ENCODE results near the gene MAP3K14. TPM values are rescaled to one million over a fixed set of nuclear protein-coding genes. Genes with fewer than 3 reads are reported as not detected.

MAP3K14 gene
- total RNA-seq, 2 experiments from 2014 or later, result 31.6 to 31.9 TPM

DNA sequence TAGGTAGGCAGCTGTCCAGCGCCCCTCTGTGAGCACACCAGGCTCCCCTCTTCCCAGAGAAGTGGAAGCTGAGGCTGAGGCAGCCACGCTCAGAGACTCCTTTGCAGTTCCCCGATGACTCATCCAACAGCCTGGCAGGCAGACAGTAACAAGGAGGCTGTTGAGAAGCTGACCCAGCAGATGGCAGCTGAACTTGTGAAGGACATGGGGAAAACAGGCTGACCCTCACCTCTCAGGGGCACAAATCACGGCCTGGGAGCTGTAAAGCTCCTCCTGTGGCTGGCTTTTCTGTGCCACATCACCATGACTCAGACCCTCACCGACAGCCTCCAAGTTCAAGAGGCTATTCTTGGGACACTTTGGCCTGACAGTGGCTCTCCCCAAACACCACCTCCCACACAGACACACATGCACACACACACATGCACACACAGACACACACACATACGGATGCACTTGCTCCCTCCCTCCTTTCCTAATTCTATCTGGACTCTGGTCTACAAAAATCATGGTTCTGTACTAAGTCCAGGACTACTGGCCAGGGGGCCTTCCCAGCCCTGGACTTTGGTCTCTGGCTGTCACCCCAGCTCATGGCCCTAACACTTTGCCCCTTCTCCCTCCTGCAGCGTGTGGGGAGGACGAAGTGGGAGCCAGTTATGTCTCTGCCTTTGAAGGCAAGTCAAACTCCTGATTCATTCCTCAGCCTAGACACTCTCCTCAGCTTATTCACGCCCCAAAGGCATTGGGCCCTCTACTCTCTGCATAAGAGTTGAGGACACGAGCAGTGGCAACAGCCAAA is 23.2 kb downstream of the MAP3K14 start:
- ATAC-seq (peak; percentile 69), DNase-seq (peak; percentile 47)
- no peaks in the 10 kb centered on the region for H3K27me3 Mint-ChIP-seq
- H3K36me3 Mint-ChIP-seq (ENCODE audit: low read depth), result peaks cover 61% of the 10 kb centered on the region
- H3K27ac Mint-ChIP-seq, result peak overlapping the region; percentile 84
- intact Hi-C loops (cut with micrococcal nuclease), result no loop called here
- peaks cover 76% of the 10 kb centered on the region for H3K4me1 Mint-ChIP-seq (ENCODE audit: low read depth)
- CTCF ChIA-PET, result interaction anchor here (0.8 to 9.6 kb wide), 13 partner anchors 9 to 158 kb away, joined by 3 to 81 read pairs (median 4); partner anchors contain the start of genes ACBD4 and MAP3K14
- TF ChIP-seq CTCF (IDR thresholded peaks at IDR 0.05), result no peak
- POLR2A ChIA-PET, result interaction anchor here (0.6 to 2.5 kb wide), 8 partner anchors 13 to 112 kb away, joined by 3 to 9 read pairs (median 4); no protein-coding TSS in a partner anchor
- H3K9me3 Mint-ChIP-seq, result peaks cover 4% of the 10 kb centered on the region
- no peak overlapping the region for H3K4me3 Mint-ChIP-seq

DNA sequence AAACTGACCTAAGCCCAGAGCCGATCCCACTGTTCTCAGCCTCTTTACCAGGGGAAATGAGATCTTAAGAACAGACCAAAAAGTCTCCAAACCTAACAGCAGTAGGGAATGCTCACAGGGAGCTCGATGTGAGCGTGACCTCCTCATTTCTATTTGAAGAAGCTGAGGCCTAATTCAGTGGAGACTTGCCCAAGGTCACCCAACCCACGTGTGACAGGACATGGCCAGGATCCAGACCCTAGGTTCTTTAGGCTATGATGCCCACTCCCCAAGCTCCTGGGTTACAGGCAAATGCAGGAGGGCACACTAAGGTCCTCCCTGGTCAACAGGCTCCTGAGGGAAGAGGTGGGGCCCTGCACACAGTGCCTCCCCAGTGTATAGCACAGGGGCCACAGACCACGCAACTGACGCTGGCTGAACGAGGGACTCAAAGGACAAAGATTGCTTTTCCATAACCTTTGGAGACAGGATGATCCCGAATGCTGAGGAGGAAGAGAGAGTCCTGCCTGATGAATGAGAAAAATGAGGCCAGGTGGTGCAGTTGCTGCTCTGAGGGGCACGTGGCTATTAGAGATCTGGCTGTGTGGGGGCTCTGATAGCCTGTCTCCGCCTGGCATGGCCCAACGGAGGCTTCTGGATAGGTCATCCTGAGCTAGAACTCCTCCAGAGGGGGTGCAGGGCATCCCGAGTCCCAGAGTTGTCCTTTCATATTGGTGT is 24.0 kb downstream of the MAP3K14 start:
- Mint-ChIP-seq H3K9me3 (peaks cover 4% of the 10 kb centered on the region), H3K27ac (peak overlapping the region; percentile 84), H3K4me3 (no peak overlapping the region), H3K36me3 (ENCODE audit: low read depth) (peaks cover 56% of the 10 kb centered on the region), H3K4me1 (ENCODE audit: low read depth) (peaks cover 68% of the 10 kb centered on the region), H3K27me3 (no peaks in the 10 kb centered on the region)
- intact Hi-C loops (cut with micrococcal nuclease), result no loop called here
- TF ChIP-seq CTCF (IDR thresholded peaks at IDR 0.05), result no peak
- no peak for DNase-seq
- ChIA-PET POLR2A (interaction anchor here (0.8 to 2.5 kb wide), 7 partner anchors 10 to 111 kb away, joined by 3 to 9 read pairs (median 5); no protein-coding TSS in a partner anchor), CTCF (interaction anchor here (0.8 to 9.6 kb wide), 14 partner anchors 11 to 157 kb away, joined by 3 to 81 read pairs (median 4); partner anchors contain the start of genes ACBD4 and MAP3K14)
- no peak for ATAC-seq

DNA sequence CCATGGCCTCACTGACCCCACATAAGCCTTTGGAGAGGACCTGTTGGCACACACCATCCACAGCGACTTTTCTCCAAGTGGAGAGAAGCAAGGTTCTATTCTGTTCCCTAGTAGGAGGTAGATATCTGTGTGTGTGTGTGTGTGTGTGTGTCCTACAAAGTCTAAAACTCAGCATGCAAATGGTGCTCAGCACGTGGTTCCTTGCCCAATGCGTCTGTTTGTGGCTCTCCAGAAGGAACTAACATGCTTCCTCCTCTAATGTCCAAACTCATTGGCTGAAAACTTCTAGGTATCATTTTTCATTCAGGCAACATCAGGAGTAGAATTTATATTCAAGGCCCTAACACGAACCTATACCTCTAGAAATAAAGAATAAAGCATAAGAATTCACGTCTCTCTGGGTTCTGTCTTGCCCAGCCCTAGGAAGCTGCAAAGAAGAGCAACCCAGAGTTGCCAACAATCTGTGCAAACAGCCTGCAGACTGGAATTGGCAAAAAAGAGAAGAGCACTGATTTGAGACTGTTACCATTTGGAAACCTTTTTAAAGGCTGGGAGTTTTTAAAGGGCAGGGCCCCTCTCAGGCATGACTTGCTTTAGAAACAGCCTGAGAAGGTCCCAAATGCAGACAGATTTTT is 25.5 kb downstream of the MAP3K14 start:
- ATAC-seq, result no peak
- Mint-ChIP-seq H3K4me1 (ENCODE audit: low read depth) (peaks cover 54% of the 10 kb centered on the region), H3K27ac (peak overlapping the region; percentile 75), H3K36me3 (ENCODE audit: low read depth) (peaks cover 53% of the 10 kb centered on the region), H3K9me3 (no peaks in the 10 kb centered on the region), H3K4me3 (no peak overlapping the region), H3K27me3 (no peaks in the 10 kb centered on the region)
- intact Hi-C loops (cut with micrococcal nuclease), result no loop called here
- CTCF ChIA-PET, result interaction anchor here (0.7 to 9.6 kb wide), 5 partner anchors 14 to 94 kb away, joined by 3 to 81 read pairs (median 4); partner anchors contain the start of gene MAP3K14
- TF ChIP-seq CTCF (IDR thresholded peaks at IDR 0.05), result no peak
- POLR2A ChIA-PET, result interaction anchor here (0.7 to 1.1 kb wide), 3 partner anchors 18 to 26 kb away, joined by 3 to 4 read pairs (median 4); partner anchors contain the start of gene MAP3K14
- no peak for DNase-seq

DNA sequence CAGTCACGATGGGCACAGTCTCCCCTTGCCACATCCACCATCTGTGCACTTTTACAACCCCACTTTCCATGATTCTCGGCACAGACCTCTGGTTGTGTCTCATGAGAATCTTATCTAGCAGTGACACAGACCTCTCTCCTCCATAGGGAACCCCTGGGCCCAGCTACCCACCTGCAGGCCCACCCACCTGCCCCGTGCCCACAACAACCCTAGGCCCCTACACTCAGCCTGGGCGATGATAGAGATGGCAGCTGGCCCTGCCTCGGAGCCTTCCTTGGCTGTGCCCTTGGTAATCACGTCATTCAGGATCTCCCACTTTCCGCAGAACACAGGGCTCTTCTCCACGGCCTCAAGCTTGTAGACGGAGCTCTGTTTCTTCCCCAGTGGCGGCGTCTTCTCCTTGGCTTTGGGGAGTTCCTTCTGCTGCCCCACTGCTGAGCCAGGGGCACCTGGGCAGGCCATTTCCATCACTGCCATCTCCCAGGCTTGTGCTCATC is 26.5 kb downstream of the MAP3K14 start:
- peaks cover 45% of the 10 kb centered on the region for H3K4me1 Mint-ChIP-seq (ENCODE audit: low read depth)
- no peaks in the 10 kb centered on the region for H3K9me3 Mint-ChIP-seq
- DNase-seq, result no peak
- intact Hi-C loops (cut with micrococcal nuclease), result no loop called here
- TF ChIP-seq CTCF (IDR thresholded peaks at IDR 0.05), result no peak
- POLR2A ChIA-PET, result interaction anchor here (0.6 to 1.5 kb wide), 3 partner anchors 19 to 95 kb away, joined by 3 to 4 read pairs (median 3); no protein-coding TSS in a partner anchor
- no peak overlapping the region for H3K4me3 Mint-ChIP-seq
- ATAC-seq, result no peak
- H3K36me3 Mint-ChIP-seq (ENCODE audit: low read depth), result peaks cover 49% of the 10 kb centered on the region
- CTCF ChIA-PET, result interaction anchor here (9.6 kb wide), 1 partner anchor 13 kb away, joined by 81 read pairs; no protein-coding TSS in a partner anchor
- H3K27ac Mint-ChIP-seq, result peak overlapping the region; percentile 73
- H3K27me3 Mint-ChIP-seq, result no peaks in the 10 kb centered on the region
